SK-N-SH treated with all-trans-retinoic acid at 6 μM for 48 hours (cell line): ENCODE results near the gene C5orf47.

Source experiments
- ATAC-seq: fragments of 200-7000 bp; cut with Tn5 transposase; 3 replicates; pipeline ENCODE4 v1.9.1; 2020; ENCODE audit warnings: mild to moderate bottlenecking, moderate library complexity
- ARNTL ChIP-seq: fragments of 450-650 bp; formaldehyde crosslinking; IDR thresholded peaks from 2 replicates; pipeline ENCODE4 v1.5.0; 2020; ENCODE audit warnings: low read depth, mild to moderate bottlenecking, moderate library complexity, borderline replicate concordance
- BACH2 ChIP-seq: fragments of 250-450 bp; sonication (Bioruptor Pico); IDR thresholded peaks from 2 replicates; pipeline ENCODE4 v1.9.0; 2021; ENCODE audit warnings: mild to moderate bottlenecking, borderline replicate concordance
- CREB5 ChIP-seq: fragments of 250-450 bp; sonication (Bioruptor Pico); IDR thresholded peaks from 2 replicates; pipeline ENCODE4 v1.5.1; 2020; ENCODE audit warnings: low read depth, mild to moderate bottlenecking, moderate library complexity
- CSDC2 ChIP-seq: fragments of 250-450 bp; sonication (Bioruptor Pico); IDR thresholded peaks from 2 replicates; pipeline ENCODE4 v1.5.0; 2020; ENCODE audit warnings: mild to moderate bottlenecking, moderate library complexity
- ESRRG ChIP-seq: fragments of 250-450 bp; sonication (Bioruptor Pico); IDR thresholded peaks from 2 replicates; pipeline ENCODE4 v1.6.1; 2021; ENCODE audit warnings: mild to moderate bottlenecking
- GLIS3 ChIP-seq: fragments of 250-450 bp; sonication (Bioruptor Pico); IDR thresholded peaks from 2 replicates; pipeline ENCODE4 v1.5.0; 2020; ENCODE audit warnings: mild to moderate bottlenecking, moderate library complexity
- ISL1 ChIP-seq: fragments of 250-450 bp; sonication (Bioruptor Pico); IDR thresholded peaks from 2 replicates; pipeline ENCODE4 v2.1.2; 2022; ENCODE audit warnings: mild to moderate bottlenecking, moderate library complexity
- OSR1 ChIP-seq: fragments of 250-450 bp; sonication (Bioruptor Pico); IDR thresholded peaks from 2 replicates; pipeline ENCODE4 v1.8.0; 2022; ENCODE audit warnings: moderate library complexity, mild to moderate bottlenecking, inconsistent platforms
- POU6F1 ChIP-seq: fragments of 250-450 bp; sonication (Bioruptor Pico); IDR thresholded peaks from 2 replicates; pipeline ENCODE4 v1.8.0; 2021; ENCODE audit warnings: low read depth, mild to moderate bottlenecking, moderate library complexity, borderline replicate concordance
- PPARA ChIP-seq: fragments of 250-450 bp; sonication (Bioruptor Pico); IDR thresholded peaks from 2 replicates; pipeline ENCODE4 v1.5.0; 2020; ENCODE audit warnings: mild to moderate bottlenecking, borderline replicate concordance
- RARB ChIP-seq: fragments of 250-450 bp; sonication (Bioruptor Pico); IDR thresholded peaks from 2 replicates; pipeline ENCODE4 v1.8.0; 2021; ENCODE audit warnings: mild to moderate bottlenecking, moderate library complexity
- SNAI2 ChIP-seq: fragments of 250-450 bp; sonication (Bioruptor Pico); IDR thresholded peaks from 2 replicates; pipeline ENCODE4 v1.5.0; 2020; ENCODE audit warnings: mild to moderate bottlenecking, moderate library complexity
- TCF4 ChIP-seq: fragments of 250-450 bp; sonication (Bioruptor Pico); IDR thresholded peaks from 2 replicates; pipeline ENCODE4 v1.8.0; 2021; ENCODE audit warnings: mild to moderate bottlenecking, moderate library complexity, borderline replicate concordance
- TOX ChIP-seq: fragments of 250-450 bp; sonication (Bioruptor Pico); IDR thresholded peaks from 2 replicates; pipeline ENCODE4 v1.8.0; 2021; ENCODE audit warnings: mild to moderate bottlenecking, moderate library complexity, borderline replicate concordance
- ZC3H10 ChIP-seq: fragments of 250-450 bp; sonication (Bioruptor Pico); IDR thresholded peaks from 2 replicates; pipeline ENCODE4 v1.5.1; 2021; ENCODE audit warnings: mild to moderate bottlenecking, moderate library complexity
- ZFP3 ChIP-seq: fragments of 250-450 bp; sonication (Bioruptor Pico); IDR thresholded peaks from 2 replicates; pipeline ENCODE4 v1.5.0; 2020; ENCODE audit warnings: mild to moderate bottlenecking, moderate library complexity
- ZFP30 ChIP-seq: fragments of 450-650 bp; formaldehyde crosslinking; IDR thresholded peaks from 2 replicates; pipeline ENCODE4 v1.5.0; 2022; ENCODE audit warnings: mild to moderate bottlenecking, moderate library complexity
- ZNF565 ChIP-seq: fragments of 450-650 bp; formaldehyde crosslinking; conservative IDR thresholded peaks from 2 replicates; pipeline ENCODE4 v1.5.0; 2020; ENCODE audit warnings: low read depth, mild to moderate bottlenecking, moderate library complexity
- ZNF70 ChIP-seq: fragments of 450-650 bp; formaldehyde crosslinking; IDR thresholded peaks from 2 replicates; pipeline ENCODE4 v1.5.0; 2020; ENCODE audit warnings: mild to moderate bottlenecking, moderate library complexity
- ZNF8 ChIP-seq: fragments of 450-650 bp; formaldehyde crosslinking; IDR thresholded peaks from 2 replicates; pipeline ENCODE4 v1.5.0; 2020; ENCODE audit warnings: mild to moderate bottlenecking, moderate library complexity
- TF ChIP-seq, protein P1 (sequence below): fragments of 250-450 bp; sonication (Bioruptor Pico); IDR thresholded peaks from 2 replicates; pipeline ENCODE4 v1.8.0; 2020; ENCODE audit warnings: mild to moderate bottlenecking, moderate library complexity, borderline replicate concordance

C5orf47 gene

GRCh38 chr5:173971681-173972345 is 17.2 kb upstream of the C5orf47 start:
- TF ChIP-seq CREB5 (CRISPR knock-in tag) (no peak), OSR1 (CRISPR knock-in tag) (no peak), BACH2 (no peak), ESRRG (no peak), POU6F1 (CRISPR knock-in tag) (no peak), ISL1 (CRISPR knock-in tag) (no peak), GLIS3 (no peak), ARNTL (CRISPR knock-in tag) (no peak), PPARA (CRISPR knock-in tag) (no peak), ZC3H10 (CRISPR knock-in tag) (no peak), ZNF8 (CRISPR knock-in tag) (no peak), TOX (CRISPR knock-in tag) (no peak), CSDC2 (CRISPR knock-in tag) (no peak), ZNF70 (CRISPR knock-in tag) (no peak), RARB (CRISPR knock-in tag) (no peak), ZNF565 (CRISPR knock-in tag) (no peak), ZFP3 (CRISPR knock-in tag) (no peak), ZFP30 (CRISPR knock-in tag) (no peak)
- TF ChIP-seq, protein P1, sequence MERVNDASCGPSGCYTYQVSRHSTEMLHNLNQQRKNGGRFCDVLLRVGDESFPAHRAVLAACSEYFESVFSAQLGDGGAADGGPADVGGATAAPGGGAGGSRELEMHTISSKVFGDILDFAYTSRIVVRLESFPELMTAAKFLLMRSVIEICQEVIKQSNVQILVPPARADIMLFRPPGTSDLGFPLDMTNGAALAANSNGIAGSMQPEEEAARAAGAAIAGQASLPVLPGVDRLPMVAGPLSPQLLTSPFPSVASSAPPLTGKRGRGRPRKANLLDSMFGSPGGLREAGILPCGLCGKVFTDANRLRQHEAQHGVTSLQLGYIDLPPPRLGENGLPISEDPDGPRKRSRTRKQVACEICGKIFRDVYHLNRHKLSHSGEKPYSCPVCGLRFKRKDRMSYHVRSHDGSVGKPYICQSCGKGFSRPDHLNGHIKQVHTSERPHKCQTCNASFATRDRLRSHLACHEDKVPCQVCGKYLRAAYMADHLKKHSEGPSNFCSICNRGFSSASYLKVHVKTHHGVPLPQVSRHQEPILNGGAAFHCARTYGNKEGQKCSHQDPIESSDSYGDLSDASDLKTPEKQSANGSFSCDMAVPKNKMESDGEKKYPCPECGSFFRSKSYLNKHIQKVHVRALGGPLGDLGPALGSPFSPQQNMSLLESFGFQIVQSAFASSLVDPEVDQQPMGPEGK (CRISPR knock-in tag): no peak
- ATAC-seq: no peak

- ATAC-seq: no peak
- TF ChIP-seq BACH2 (no peak), ZNF70 (CRISPR knock-in tag) (no peak), PPARA (CRISPR knock-in tag) (no peak), ARNTL (CRISPR knock-in tag) (no peak), CREB5 (CRISPR knock-in tag) (no peak)
Measured at GRCh38 chr5:173972607-173972924, 16.4 kb upstream of the C5orf47 start.

DNA sequence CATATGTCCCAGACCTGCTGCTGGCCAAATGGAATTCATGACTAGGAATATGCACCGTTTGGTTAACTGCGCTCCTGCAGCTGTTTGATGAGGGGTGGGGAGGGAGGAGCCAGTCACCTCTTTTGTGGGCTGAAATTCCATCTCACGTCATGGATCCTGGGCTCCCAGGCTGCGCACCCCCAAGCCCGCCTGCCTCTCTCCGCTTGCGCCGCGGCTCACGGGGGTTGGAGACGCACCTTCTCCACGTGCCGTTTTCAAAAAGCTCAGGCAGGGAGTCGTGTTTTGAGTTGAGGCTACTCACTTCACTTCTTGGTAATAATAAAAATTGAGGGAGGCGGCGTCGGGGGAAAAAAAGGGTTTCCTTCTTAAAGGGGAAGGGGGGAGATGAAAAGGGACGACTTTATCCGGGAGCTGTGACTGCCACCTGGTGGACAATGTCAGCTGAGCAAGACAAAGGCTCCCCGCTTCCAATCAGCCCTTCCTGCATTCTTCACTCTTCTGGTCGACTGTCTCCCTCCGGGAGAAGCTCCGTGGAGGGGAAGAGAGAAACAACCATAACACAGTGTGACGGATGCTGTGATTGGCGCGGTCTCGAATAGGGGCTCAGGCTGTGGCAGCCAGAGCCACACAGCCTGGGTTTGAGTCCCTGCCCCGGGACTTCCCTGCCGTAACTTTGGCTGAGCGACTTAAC is 15.9 kb upstream of the C5orf47 start:
- ATAC-seq: peak; percentile 93
- TF ChIP-seq ZNF70 (CRISPR knock-in tag) (0 out of 2 replicates have a peak, but pooled peaks have one; percentile 28), ARNTL (CRISPR knock-in tag) (no peak)
- TF ChIP-seq, all 23 proteins: peak for 1

- ATAC-seq: peak; percentile 27; the same call in 2 of the 3 replicates
- no peak for TF ChIP-seq ZNF8 (CRISPR knock-in tag)
- TF ChIP-seq TCF4 (CRISPR knock-in tag): no peak
- TF ChIP-seq ZC3H10 (CRISPR knock-in tag): no peak
- no peak for TF ChIP-seq ZNF565 (CRISPR knock-in tag)
- TF ChIP-seq, protein P1 (CRISPR knock-in tag): no peak
- no peak for TF ChIP-seq OSR1 (CRISPR knock-in tag)
- TF ChIP-seq ARNTL (CRISPR knock-in tag): no peak
- TF ChIP-seq POU6F1 (CRISPR knock-in tag): no peak
- no peak for TF ChIP-seq ZFP3 (CRISPR knock-in tag)
- no peak for TF ChIP-seq SNAI2 (CRISPR knock-in tag)
- TF ChIP-seq ISL1 (CRISPR knock-in tag): no peak
- no peak for TF ChIP-seq ZNF70 (CRISPR knock-in tag)
- no peak for TF ChIP-seq RARB (CRISPR knock-in tag)
- no peak for TF ChIP-seq ESRRG
- TF ChIP-seq CSDC2 (CRISPR knock-in tag): no peak
Measured at GRCh38 chr5:173973616-173973969, 15.4 kb upstream of the C5orf47 start.
